T1000 (cell line): ENCODE data around the gene PDGFB.

Source experiments
- DNase-seq: peaks from one replicate; lab custom pipeline; 2025; ENCODE audit warnings: mixed read lengths; lab: John Stamatoyannopoulos, UW

Gene PDGFB

GRCh38 chr22:39253435-39254070, 8.8 kb upstream of the PDGFB start:
- DNase-seq, result peak; percentile 39

- DNase-seq, result no peak
Observed at GRCh38 chr22:39252461-39253434, 8.0 kb upstream of the PDGFB start.

DNA sequence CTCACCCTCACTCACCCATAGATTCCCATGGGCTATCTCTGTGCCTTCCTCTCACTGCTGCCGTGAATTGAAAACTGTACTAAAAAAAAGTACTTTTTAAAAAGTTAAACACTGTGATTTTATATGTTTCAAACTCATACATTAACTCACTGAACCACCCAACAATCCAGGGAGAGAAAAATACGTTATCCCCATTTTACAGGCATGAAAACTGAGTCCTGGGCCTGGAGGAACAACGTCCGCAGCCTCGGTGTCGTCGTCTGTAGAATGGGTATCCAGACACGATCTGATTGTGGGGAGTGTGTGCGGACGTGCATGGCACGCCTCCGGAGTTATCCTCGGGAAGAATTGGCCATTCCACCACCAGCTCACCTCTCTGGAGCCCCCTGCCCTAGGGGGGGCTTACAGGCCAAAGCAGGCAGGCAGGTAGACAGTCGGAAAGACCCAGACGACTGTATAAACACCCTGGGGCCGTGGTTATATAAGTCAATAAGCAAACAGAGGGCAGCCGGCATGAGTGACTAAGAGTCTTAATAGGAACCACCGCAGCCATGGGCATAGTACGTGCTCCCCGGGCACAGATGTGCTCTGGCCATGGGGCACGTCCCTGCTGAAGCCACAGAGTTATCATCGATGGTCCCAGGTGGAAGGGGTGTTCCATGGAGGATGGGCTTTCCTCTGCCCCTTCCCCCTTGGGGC, 7.1 kb upstream of the PDGFB start:
- DNase-seq, result no peak

GRCh38 chr22:39250838-39251237, 6.1 kb upstream of the PDGFB start:
- no peak for DNase-seq

- no peak for DNase-seq
Observed at GRCh38 chr22:39250131-39250530, 5.3 kb upstream of the PDGFB start.

- no peak for DNase-seq
Observed at GRCh38 chr22:39249086-39249704, 4.4 kb upstream of the PDGFB start.

- DNase-seq, result no peak
Observed at GRCh38 chr22:39248254-39248653, 3.5 kb upstream of the PDGFB start.

- DNase-seq, result no peak
Observed at GRCh38 chr22:39247361-39247760, 2.6 kb upstream of the PDGFB start.

DNA sequence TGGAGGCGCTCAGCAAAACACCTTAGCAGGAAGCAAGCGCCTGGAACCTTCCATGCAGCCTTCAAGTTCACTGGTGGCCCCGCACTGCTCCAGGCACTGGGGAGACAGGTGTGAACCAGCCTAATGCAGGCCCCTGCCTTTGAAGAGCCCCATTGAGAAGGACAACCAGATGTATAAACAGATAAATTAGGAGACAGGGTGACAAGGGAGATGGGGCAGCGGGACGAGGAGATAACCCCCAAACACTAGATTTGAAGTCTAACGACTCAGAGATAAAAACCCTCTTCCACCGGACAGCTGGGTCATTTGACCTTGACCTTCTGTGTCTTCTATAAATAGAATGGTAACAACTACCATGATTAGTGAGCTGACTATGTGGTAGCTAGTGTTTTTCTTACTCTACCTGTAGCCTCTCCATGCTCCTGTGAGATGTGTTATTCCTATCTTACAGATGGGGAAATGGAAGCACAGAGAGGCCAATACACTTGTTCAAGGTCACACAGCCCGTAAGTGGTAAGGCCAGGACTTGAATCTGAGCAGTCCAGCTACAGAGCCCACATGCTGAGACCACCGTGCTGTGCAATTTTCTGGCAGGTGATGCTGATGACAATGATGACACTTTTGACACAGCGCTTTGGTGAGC, 2.0 kb upstream of the PDGFB start:
- no peak for DNase-seq

DNA sequence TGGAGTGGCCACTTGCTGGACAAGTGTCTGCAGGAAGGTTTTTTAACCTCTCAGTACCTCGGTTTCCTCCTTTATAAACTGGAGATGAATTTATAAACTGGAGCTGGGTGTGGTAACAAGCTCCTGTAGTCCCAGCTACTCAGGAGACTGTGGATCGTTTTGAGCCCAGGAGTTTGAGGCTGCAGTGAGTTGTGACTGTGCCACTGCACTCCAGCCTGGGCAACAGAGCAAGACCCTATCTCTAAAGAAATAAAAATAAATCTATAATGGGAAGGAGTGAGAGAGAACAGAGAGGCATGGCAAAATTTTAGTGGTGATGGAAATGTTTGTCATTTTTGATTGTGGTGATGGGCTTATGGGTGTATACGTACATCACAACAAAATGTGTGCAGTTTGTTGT, 1.4 kb upstream of the PDGFB start:
- DNase-seq, result no peak

- DNase-seq, result no peak
Observed at GRCh38 chr22:39245130-39246039, 603 bp upstream of the PDGFB start.

DNA sequence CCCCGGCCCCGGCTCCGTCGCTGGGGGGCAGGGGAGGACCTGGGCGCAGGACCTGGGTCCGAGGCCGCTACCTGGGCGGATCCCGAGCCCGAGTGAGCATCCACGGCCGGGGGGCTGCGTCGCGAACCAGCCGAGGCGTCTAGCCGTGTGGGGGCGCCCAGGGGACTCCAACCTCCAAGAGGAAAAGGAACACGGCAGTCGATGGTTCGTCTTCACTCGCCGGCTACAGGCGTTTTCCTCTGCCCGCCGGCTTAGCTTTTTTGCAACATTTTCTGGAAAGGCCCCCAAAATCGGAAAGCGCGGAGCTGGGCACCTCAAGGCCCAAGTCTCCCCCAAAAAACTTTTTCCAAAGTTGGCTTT, 666 bp downstream of the PDGFB start:
- DNase-seq, result no peak

- no peak for DNase-seq
Observed at GRCh38 chr22:39243439-39244135, 1.2 kb downstream of the PDGFB start.

GRCh38 chr22:39242595-39243438, 2.0 kb downstream of the PDGFB start:
- no peak for DNase-seq

DNA sequence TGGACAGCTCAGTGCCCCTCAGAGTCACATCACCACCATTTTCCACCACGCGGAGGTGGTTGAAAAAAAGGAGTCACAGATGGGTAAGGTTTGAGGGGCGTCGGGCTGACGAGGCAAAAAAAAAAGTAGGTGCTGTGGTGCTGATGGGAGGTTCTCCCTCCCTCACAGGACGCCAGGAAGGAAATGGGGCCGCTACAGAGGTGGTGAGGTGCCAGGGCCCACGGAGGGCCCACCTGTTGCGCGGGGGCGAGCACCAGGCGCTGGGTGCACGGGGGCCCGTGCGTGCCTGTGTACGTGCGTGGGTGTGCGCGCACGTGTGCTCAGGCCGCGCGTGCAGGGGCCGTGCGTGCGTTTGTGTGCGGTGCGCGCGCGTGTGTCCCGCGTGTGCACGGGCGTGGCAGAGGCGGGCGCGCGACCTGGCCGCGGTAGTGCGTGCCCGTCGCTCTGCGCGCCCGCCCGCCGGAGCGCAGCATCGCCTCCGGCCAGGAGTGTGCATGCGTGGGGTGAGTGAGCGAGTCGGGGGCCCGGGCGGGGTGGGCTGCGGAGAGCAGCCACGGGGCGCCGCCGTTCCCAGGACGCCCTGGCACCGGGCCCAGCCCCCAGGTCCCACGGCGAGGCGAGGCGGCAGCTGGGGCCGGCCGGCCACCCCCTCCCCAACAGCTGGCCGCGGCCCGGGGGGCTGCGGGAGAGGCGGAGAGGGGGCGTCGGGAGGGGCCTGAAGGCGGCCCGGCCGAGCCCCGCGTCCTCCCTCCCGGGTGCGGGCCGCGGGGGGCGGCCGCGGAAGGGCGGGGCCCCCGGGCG, 2.8 kb downstream of the PDGFB start:
- no peak for DNase-seq

DNA sequence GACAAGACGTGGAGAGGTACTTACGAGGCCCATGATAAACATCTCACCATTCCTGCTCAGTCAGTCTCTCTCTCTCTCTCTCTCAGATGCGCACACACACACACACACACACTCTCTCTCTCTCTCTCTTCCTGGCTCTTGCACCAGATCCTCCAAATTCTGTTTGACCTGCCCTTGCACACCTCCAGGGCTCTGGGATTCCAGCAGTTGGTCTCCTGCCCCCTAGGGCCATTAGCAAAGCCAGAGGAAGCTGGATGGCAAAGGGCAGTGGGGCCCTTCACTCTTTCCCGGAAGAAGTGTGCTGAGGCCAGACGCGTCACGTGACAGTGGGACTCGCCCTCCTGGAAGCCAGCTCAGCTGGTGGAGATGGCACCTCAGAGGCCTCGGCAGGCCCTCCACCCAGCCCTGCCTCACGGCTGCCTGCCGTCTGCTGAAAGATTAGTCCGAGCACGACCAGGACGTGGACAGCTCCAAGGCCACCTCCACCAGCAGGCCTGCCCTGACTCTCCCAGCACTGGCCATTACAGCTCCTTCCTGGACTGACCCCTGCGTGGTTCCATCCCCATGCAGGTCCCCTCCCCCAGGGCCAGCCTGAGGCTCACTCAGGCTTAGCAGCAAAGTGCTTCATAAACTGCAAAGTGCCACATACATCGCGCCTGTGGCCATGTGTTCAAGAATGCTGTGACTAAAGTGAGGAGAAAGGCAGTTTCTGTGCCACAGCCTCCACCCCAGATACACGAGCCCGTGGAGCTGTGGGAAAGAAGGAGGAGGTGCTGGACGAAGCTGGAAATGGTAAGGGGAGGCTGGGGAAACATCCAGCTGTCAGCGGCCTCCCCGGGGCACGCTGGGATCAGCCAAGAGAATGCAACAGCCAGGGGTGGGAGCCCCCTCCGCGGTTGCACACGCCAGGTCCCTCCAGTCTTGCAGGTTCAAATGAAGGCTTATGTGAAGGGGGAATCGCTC, 3.7 kb downstream of the PDGFB start:
- no peak for DNase-seq
